SH-SY5Y (cell line): ENCODE measurements around the gene KLF5.

Experiments
- GATA2 ChIP-seq: IDR thresholded peaks from 2 replicates; pipeline ENCODE4 v1.6.1; 2011; ENCODE audit warnings: mild to moderate bottlenecking, low read depth, low read length
- GATA3 ChIP-seq: IDR thresholded peaks from 2 replicates; pipeline ENCODE4 v1.6.1; 2011; ENCODE audit warnings: low read depth, mild to moderate bottlenecking, low read length, moderate library complexity

DNA sequence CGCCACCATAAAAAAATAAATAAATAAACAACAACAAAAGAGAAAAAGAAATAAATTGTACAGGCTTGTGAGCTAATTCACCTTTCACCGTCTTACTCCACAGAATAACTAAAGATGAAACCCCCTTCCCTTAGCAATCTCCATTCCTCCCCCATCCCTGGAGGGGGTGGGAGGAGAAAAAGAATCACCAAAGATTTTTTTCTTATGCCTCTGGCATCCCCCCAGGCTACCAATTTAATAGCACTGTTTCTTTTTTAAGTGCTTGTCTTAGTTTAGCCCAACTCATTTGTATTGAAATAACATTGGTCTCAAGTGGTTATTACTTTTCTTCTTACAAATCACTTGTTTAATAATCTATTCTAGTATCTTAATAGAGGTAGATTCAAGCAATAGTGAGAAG, 23.9 kb upstream of the KLF5 start:
- TF ChIP-seq GATA2 (no peak), GATA3 (no peak)
